SK-N-SH treated with all-trans-retinoic acid at 6 μM for 48 hours (cell line): ENCODE measurements around the gene AP2B1.

ENCODE experiments used
- ATAC-seq: fragments of 200-7000 bp; cut with Tn5 transposase; 3 replicates; pipeline ENCODE4 v1.9.1; 2020; ENCODE audit warnings: mild to moderate bottlenecking, moderate library complexity
- BACH2 ChIP-seq: fragments of 250-450 bp; sonication (Bioruptor Pico); IDR thresholded peaks from 2 replicates; pipeline ENCODE4 v1.9.0; 2021; ENCODE audit warnings: mild to moderate bottlenecking, borderline replicate concordance
- CREB5 ChIP-seq: fragments of 250-450 bp; sonication (Bioruptor Pico); IDR thresholded peaks from 2 replicates; pipeline ENCODE4 v1.5.1; 2020; ENCODE audit warnings: low read depth, mild to moderate bottlenecking, moderate library complexity
- CSDC2 ChIP-seq: fragments of 250-450 bp; sonication (Bioruptor Pico); IDR thresholded peaks from 2 replicates; pipeline ENCODE4 v1.5.0; 2020; ENCODE audit warnings: mild to moderate bottlenecking, moderate library complexity
- CSRNP3 ChIP-seq: fragments of 250-450 bp; sonication (Bioruptor Pico); IDR thresholded peaks from 2 replicates; pipeline ENCODE4 v1.5.1; 2021; ENCODE audit warnings: mild to moderate bottlenecking, moderate library complexity
- ESRRG ChIP-seq: fragments of 250-450 bp; sonication (Bioruptor Pico); IDR thresholded peaks from 2 replicates; pipeline ENCODE4 v1.6.1; 2021; ENCODE audit warnings: mild to moderate bottlenecking
- GLIS3 ChIP-seq: fragments of 250-450 bp; sonication (Bioruptor Pico); IDR thresholded peaks from 2 replicates; pipeline ENCODE4 v1.5.0; 2020; ENCODE audit warnings: mild to moderate bottlenecking, moderate library complexity
- ISL1 ChIP-seq: fragments of 250-450 bp; sonication (Bioruptor Pico); IDR thresholded peaks from 2 replicates; pipeline ENCODE4 v2.1.2; 2022; ENCODE audit warnings: mild to moderate bottlenecking, moderate library complexity
- OSR1 ChIP-seq: fragments of 250-450 bp; sonication (Bioruptor Pico); IDR thresholded peaks from 2 replicates; pipeline ENCODE4 v1.8.0; 2022; ENCODE audit warnings: moderate library complexity, mild to moderate bottlenecking, inconsistent platforms
- PATZ1 ChIP-seq: fragments of 250-450 bp; sonication (Bioruptor Pico); IDR thresholded peaks from 2 replicates; pipeline ENCODE4 v1.8.0; 2020; ENCODE audit warnings: mild to moderate bottlenecking, moderate library complexity, borderline replicate concordance
- POU6F1 ChIP-seq: fragments of 250-450 bp; sonication (Bioruptor Pico); IDR thresholded peaks from 2 replicates; pipeline ENCODE4 v1.8.0; 2021; ENCODE audit warnings: low read depth, mild to moderate bottlenecking, moderate library complexity, borderline replicate concordance
- PPARA ChIP-seq: fragments of 250-450 bp; sonication (Bioruptor Pico); IDR thresholded peaks from 2 replicates; pipeline ENCODE4 v1.5.0; 2020; ENCODE audit warnings: mild to moderate bottlenecking, borderline replicate concordance
- RARB ChIP-seq: fragments of 250-450 bp; sonication (Bioruptor Pico); IDR thresholded peaks from 2 replicates; pipeline ENCODE4 v1.8.0; 2021; ENCODE audit warnings: mild to moderate bottlenecking, moderate library complexity
- TCF4 ChIP-seq: fragments of 250-450 bp; sonication (Bioruptor Pico); IDR thresholded peaks from 2 replicates; pipeline ENCODE4 v1.8.0; 2021; ENCODE audit warnings: mild to moderate bottlenecking, moderate library complexity, borderline replicate concordance
- TOX ChIP-seq: fragments of 250-450 bp; sonication (Bioruptor Pico); IDR thresholded peaks from 2 replicates; pipeline ENCODE4 v1.8.0; 2021; ENCODE audit warnings: mild to moderate bottlenecking, moderate library complexity, borderline replicate concordance
- ZC3H10 ChIP-seq: fragments of 250-450 bp; sonication (Bioruptor Pico); IDR thresholded peaks from 2 replicates; pipeline ENCODE4 v1.5.1; 2021; ENCODE audit warnings: mild to moderate bottlenecking, moderate library complexity
- ZFP3 ChIP-seq: fragments of 250-450 bp; sonication (Bioruptor Pico); IDR thresholded peaks from 2 replicates; pipeline ENCODE4 v1.5.0; 2020; ENCODE audit warnings: mild to moderate bottlenecking, moderate library complexity
- ZFP30 ChIP-seq: fragments of 450-650 bp; formaldehyde crosslinking; IDR thresholded peaks from 2 replicates; pipeline ENCODE4 v1.5.0; 2022; ENCODE audit warnings: mild to moderate bottlenecking, moderate library complexity
- ZNF565 ChIP-seq: fragments of 450-650 bp; formaldehyde crosslinking; conservative IDR thresholded peaks from 2 replicates; pipeline ENCODE4 v1.5.0; 2020; ENCODE audit warnings: low read depth, mild to moderate bottlenecking, moderate library complexity
- ZNF70 ChIP-seq: fragments of 450-650 bp; formaldehyde crosslinking; IDR thresholded peaks from 2 replicates; pipeline ENCODE4 v1.5.0; 2020; ENCODE audit warnings: mild to moderate bottlenecking, moderate library complexity
- ZNF8 ChIP-seq: fragments of 450-650 bp; formaldehyde crosslinking; IDR thresholded peaks from 2 replicates; pipeline ENCODE4 v1.5.0; 2020; ENCODE audit warnings: mild to moderate bottlenecking, moderate library complexity
- TF ChIP-seq, protein P1 (sequence below): fragments of 250-450 bp; sonication (Bioruptor Pico); IDR thresholded peaks from 2 replicates; pipeline ENCODE4 v1.5.0; 2020; ENCODE audit warnings: mild to moderate bottlenecking, moderate library complexity

The AP2B1 gene

GRCh38 chr17:35665662-35666061 lies 78.5 kb downstream of the AP2B1 start:
- no peak for ATAC-seq
- TF ChIP-seq ZC3H10 (CRISPR knock-in tag): no peak
- no peak for TF ChIP-seq OSR1
- no peak for TF ChIP-seq ZNF565 (CRISPR knock-in tag)
- no peak for TF ChIP-seq CSRNP3
- no peak for TF ChIP-seq CSDC2 (CRISPR knock-in tag)
- no peak for TF ChIP-seq POU6F1 (CRISPR knock-in tag)
- TF ChIP-seq CREB5: no peak
- no peak for TF ChIP-seq ESRRG (CRISPR knock-in tag)
- no peak for TF ChIP-seq PPARA (CRISPR knock-in tag)
- TF ChIP-seq ZNF70 (CRISPR knock-in tag): no peak
- TF ChIP-seq RARB (CRISPR knock-in tag): no peak
- TF ChIP-seq, protein P1, sequence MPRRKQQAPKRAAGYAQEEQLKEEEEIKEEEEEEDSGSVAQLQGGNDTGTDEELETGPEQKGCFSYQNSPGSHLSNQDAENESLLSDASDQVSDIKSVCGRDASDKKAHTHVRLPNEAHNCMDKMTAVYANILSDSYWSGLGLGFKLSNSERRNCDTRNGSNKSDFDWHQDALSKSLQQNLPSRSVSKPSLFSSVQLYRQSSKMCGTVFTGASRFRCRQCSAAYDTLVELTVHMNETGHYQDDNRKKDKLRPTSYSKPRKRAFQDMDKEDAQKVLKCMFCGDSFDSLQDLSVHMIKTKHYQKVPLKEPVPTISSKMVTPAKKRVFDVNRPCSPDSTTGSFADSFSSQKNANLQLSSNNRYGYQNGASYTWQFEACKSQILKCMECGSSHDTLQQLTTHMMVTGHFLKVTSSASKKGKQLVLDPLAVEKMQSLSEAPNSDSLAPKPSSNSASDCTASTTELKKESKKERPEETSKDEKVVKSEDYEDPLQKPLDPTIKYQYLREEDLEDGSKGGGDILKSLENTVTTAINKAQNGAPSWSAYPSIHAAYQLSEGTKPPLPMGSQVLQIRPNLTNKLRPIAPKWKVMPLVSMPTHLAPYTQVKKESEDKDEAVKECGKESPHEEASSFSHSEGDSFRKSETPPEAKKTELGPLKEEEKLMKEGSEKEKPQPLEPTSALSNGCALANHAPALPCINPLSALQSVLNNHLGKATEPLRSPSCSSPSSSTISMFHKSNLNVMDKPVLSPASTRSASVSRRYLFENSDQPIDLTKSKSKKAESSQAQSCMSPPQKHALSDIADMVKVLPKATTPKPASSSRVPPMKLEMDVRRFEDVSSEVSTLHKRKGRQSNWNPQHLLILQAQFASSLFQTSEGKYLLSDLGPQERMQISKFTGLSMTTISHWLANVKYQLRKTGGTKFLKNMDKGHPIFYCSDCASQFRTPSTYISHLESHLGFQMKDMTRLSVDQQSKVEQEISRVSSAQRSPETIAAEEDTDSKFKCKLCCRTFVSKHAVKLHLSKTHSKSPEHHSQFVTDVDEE (CRISPR knock-in tag): no peak
- TF ChIP-seq, all 23 proteins: peak for 0

GRCh38 chr17:35666070-35666469 lies 78.9 kb downstream of the AP2B1 start:
- no peak for ATAC-seq
- TF ChIP-seq ISL1 (CRISPR knock-in tag): no peak
- TF ChIP-seq CSRNP3: no peak
- no peak for TF ChIP-seq ZNF8 (CRISPR knock-in tag)
- no peak for TF ChIP-seq RARB (CRISPR knock-in tag)
- TF ChIP-seq ZFP3: no peak
- no peak for TF ChIP-seq BACH2 (CRISPR knock-in tag)
- no peak for TF ChIP-seq OSR1
- TF ChIP-seq, protein P1 (CRISPR knock-in tag): no peak
- no peak for TF ChIP-seq PATZ1 (CRISPR knock-in tag)
- TF ChIP-seq CSDC2 (CRISPR knock-in tag): no peak
- no peak for TF ChIP-seq ESRRG (CRISPR knock-in tag)
- no peak for TF ChIP-seq GLIS3 (CRISPR knock-in tag)
- TF ChIP-seq CREB5: no peak
- TF ChIP-seq ZNF70 (CRISPR knock-in tag): no peak
- TF ChIP-seq TOX (CRISPR knock-in tag): no peak
- TF ChIP-seq ZFP30 (CRISPR knock-in tag): no peak
- no peak for TF ChIP-seq TCF4
